Endothelial cell of umbilical vein (primary cell): Measurements from ENCODE around the gene LIPM. TPM values are rescaled to one million over a fixed set of nuclear protein-coding genes. Genes with fewer than 3 reads are reported as not detected.

Experiments
- BruUV-seq: library from RNA; stranded (reverse); fragments of 400-500 nt; replicated peaks from 2 replicates; lab custom pipeline; 2021; lab: Mats Ljungman, UMichigan
- CTCF ChIA-PET: fragments of 300-600, 350-600 bp; sonication (Branson Sonifier 250); formaldehyde crosslinking; loops from one replicate; lab custom pipeline; 2021; ENCODE audit warnings: antibody characterized with exemption, inconsistent platforms; lab: Charles Lee
- POLR2A ChIA-PET: fragments of 300-600, 350-600 bp; sonication (Branson Sonifier 250); formaldehyde crosslinking; loops from one replicate; lab custom pipeline; 2021; ENCODE audit warnings: antibody characterized with exemption, inconsistent platforms; lab: Charles Lee
- DNase-seq: peaks from one replicate; pipeline ENCODE4 v3.0.0-alpha.2; 2011; ENCODE audit warnings: low read depth, low spot score
- FAIRE-seq: peaks from 2 replicates; lab custom pipeline; 2011; peaks lifted over from hg19 to GRCh38; lab: Jason Lieb, UNC
- H2AFZ ChIP-seq: 2 replicates; pipeline ENCODE4 v1.6.0; 2012; ENCODE audit warnings: low read depth, low read length, control low read depth, inconsistent platforms
- H3K27ac ChIP-seq: 2 replicates; pipeline ENCODE4 v1.5.1; 2011; ENCODE audit warnings: low read depth, mild to moderate bottlenecking, control low read depth, low read length, moderate library complexity; ENCODE audit not compliant: insufficient read depth
- H3K27me3 ChIP-seq, 2 experiments: 2 replicates each; pipeline versions ENCODE4 v1.6.0 to v1.6.1; 2011; ENCODE audit warnings: low read length in 2 of 2, mixed read lengths in 1 of 2; ENCODE audit not compliant: control insufficient read depth in 2 of 2, insufficient read depth in 2 of 2
- H3K36me3 ChIP-seq, 2 experiments: 2 replicates in 1 of 2; 3 replicates in 1 of 2; pipeline ENCODE4 v1.5.1; 2011; ENCODE audit warnings: low read length in 2 of 2, mild to moderate bottlenecking in 1 of 2, moderate library complexity in 1 of 2; ENCODE audit not compliant: control insufficient read depth in 2 of 2, insufficient read depth in 2 of 2; ENCODE audit errors: extremely low read depth in 1 of 2
- H3K4me1 ChIP-seq: 3 replicates; pipeline ENCODE4 v1.5.1; 2011; ENCODE audit warnings: mild to moderate bottlenecking, low read length; ENCODE audit not compliant: control insufficient read depth, insufficient read depth; ENCODE audit errors: extremely low read depth
- H3K4me2 ChIP-seq: 2 replicates; pipeline ENCODE4 v1.6.1; 2011; ENCODE audit warnings: low read length, control low read depth, mixed read lengths; ENCODE audit not compliant: insufficient read depth
- H3K4me3 ChIP-seq, 3 experiments: fragments of 200-600 bp in 1 of 3; sonication (generic), shearing (Covaris generic) in 1 of 3; replicated peaks in 1 of 3; 2 replicates each; pipeline ENCODE4 v1.5.1; 2011 to 2016; ENCODE audit warnings: control low read depth in 3 of 3, low read length in 3 of 3, mild to moderate bottlenecking in 2 of 3, inconsistent platforms in 1 of 3, low read depth in 1 of 3, moderate library complexity in 1 of 3; ENCODE audit not compliant: insufficient read depth in 1 of 3
- H3K79me2 ChIP-seq: 2 replicates; pipeline ENCODE4 v1.6.0; 2012; ENCODE audit warnings: low read length, inconsistent platforms; ENCODE audit not compliant: control insufficient read depth, insufficient read depth
- H3K9ac ChIP-seq: replicated peaks from 2 replicates; pipeline ENCODE3; 2011; ENCODE audit warnings: low read length, control low read depth; ENCODE audit not compliant: insufficient read depth; ENCODE audit errors: extremely low read depth
- H3K9me1 ChIP-seq: replicated peaks from 3 replicates; pipeline ENCODE4 v1.6.0; 2011; ENCODE audit warnings: mild to moderate bottlenecking, low read length; ENCODE audit not compliant: control insufficient read depth, insufficient read depth; ENCODE audit errors: extremely low read depth
- H3K9me3 ChIP-seq: replicated peaks from 2 replicates; pipeline ENCODE4 v1.5.1; 2012; ENCODE audit warnings: low read length, inconsistent platforms; ENCODE audit not compliant: control insufficient read depth, insufficient read depth
- H4K20me1 ChIP-seq: replicated peaks from 2 replicates; pipeline ENCODE3; 2011; ENCODE audit warnings: mild to moderate bottlenecking, low read length; ENCODE audit not compliant: control insufficient read depth, insufficient read depth; ENCODE audit errors: extremely low read depth
- EZH2 ChIP-seq: IDR thresholded peaks from 2 replicates; pipeline ENCODE4 v1.6.1; 2012; ENCODE audit warnings: borderline replicate concordance, low read depth, mild to moderate bottlenecking, moderate library complexity, low read length, inconsistent platforms; ENCODE audit not compliant: severe bottlenecking
- FOS ChIP-seq: IDR thresholded peaks from 2 replicates; pipeline ENCODE4 v1.6.1; 2011; ENCODE audit warnings: mild to moderate bottlenecking, low read length, moderate library complexity, borderline replicate concordance; ENCODE audit not compliant: insufficient read depth
- GATA2 ChIP-seq: IDR thresholded peaks from 2 replicates; pipeline ENCODE4 v1.7.0; 2011; ENCODE audit warnings: low read depth, mild to moderate bottlenecking, moderate library complexity, mixed read lengths, low read length; ENCODE audit not compliant: insufficient read length, insufficient read depth
- JUN ChIP-seq: IDR thresholded peaks from 2 replicates; pipeline ENCODE4 v1.6.1; 2011; ENCODE audit warnings: borderline replicate concordance, low read depth; ENCODE audit not compliant: insufficient read length, insufficient read depth
- MYC ChIP-seq: IDR thresholded peaks from one replicate; pipeline ENCODE4 v1.6.1; 2011; ENCODE audit warnings: mild to moderate bottlenecking, low read depth, low read length
- POLR2A ChIP-seq: IDR thresholded peaks from 2 replicates; pipeline ENCODE4 v1.6.1; 2012; ENCODE audit warnings: low read depth, mild to moderate bottlenecking, control low read depth, low read length
- POLR2AphosphoS5 ChIP-seq: IDR thresholded peaks from 2 replicates; pipeline ENCODE4 v1.6.1; 2012; ENCODE audit warnings: low read depth, mild to moderate bottlenecking, control low read depth, low read length, moderate library complexity; ENCODE audit not compliant: insufficient read depth
- dilution Hi-C: fragments of 300-500 bp; cut with MboI; formaldehyde crosslinking; loops from one replicate; pipeline ENCODE4 v1.15.0; 2019; ENCODE audit warnings: low sequenced_read_pairs; ENCODE audit not compliant: extremely low pct_ligation_motif_present
- intact Hi-C: fragments of 100-400 bp; cut with micrococcal nuclease; formaldehyde crosslinking; loops from one replicate; pipeline ENCODE4 v1.10.0; 2022
- polyA plus RNA-seq, 4 experiments: library from polyadenylated mRNA; depleted of rRNA in 3 of 4; stranded (reverse) in 3 of 4; unstranded in 1 of 4; fragments of >200 nt; gene quantifications; 2 replicates each; pipeline versions ENCODE4 v1.2.1 to v1.2.3, GENCODE V29; 2011 to 2012; ENCODE audit warnings: missing spikeins in 1 of 4
- total RNA-seq: library from RNA; stranded (reverse); gene quantifications from 2 replicates; pipeline ENCODE4 v1.2.3, GENCODE V29; 2021
- TF ChIP-seq, protein P1 (sequence below): IDR thresholded peaks from 2 replicates; pipeline ENCODE4 v1.6.1; 2011; ENCODE audit not compliant: insufficient read depth, insufficient read length
- TF ChIP-seq, protein P2 (sequence below), 2 donors: IDR thresholded peaks; 1 replicate in 1 of 2; 2 replicates in 1 of 2; pipeline ENCODE4 v1.5.1; 2011; ENCODE audit warnings: low read length in 2 of 2, mild to moderate bottlenecking in 2 of 2, moderate library complexity in 2 of 2, control low read depth in 1 of 2, inconsistent platforms in 1 of 2, low read depth in 1 of 2; ENCODE audit not compliant: insufficient read depth in 1 of 2; ENCODE audit errors: extremely low read depth in 1 of 2

The LIPM gene
- total and polyA plus RNA-seq, 2 donors (not counting 3 experiments of a cell fraction or from before 2014, with no cell fraction given) = not detected

DNA sequence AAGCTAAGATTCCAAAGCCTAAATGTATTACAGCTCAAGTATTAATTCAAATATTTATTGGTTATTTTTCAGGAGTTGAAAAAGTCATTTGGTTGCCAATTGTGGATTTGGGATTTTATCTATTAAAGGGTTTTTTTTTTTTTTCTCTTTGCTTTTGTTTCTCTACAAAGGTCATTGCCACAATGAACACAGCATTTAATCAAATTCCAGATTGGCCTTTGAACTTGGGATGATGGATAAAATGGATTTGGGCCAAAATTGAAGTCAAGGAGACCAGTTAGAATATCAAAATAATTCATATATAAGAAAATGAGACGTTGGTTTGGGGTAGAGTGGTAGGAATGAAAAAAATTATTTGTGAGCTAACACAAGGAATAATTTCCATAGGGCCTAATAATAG is 33.1 kb upstream of the LIPM start:
- no peaks in the 10 kb centered on the region for H4K20me1 ChIP-seq
- no peaks in the 10 kb centered on the region for H3K4me1 ChIP-seq
- FAIRE-seq = no peak
- DNase-seq = no peak
- H3K36me3 ChIP-seq = no peaks in the 10 kb centered on the region
- H3K27ac ChIP-seq = no peak overlapping the region
- intact Hi-C loops (no loop called here), dilution Hi-C loops (no loop called here)
- CTCF ChIA-PET = interaction anchor here (0.7 to 1.6 kb wide), 4 partner anchors 29 to 227 kb away, joined by 3 to 4 read pairs (median 4); no protein-coding TSS in a partner anchor
- TF ChIP-seq GATA2 = no peak
- TF ChIP-seq, protein P1, sequence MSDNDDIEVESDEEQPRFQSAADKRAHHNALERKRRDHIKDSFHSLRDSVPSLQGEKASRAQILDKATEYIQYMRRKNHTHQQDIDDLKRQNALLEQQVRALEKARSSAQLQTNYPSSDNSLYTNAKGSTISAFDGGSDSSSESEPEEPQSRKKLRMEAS = no peak
- no peak for TF ChIP-seq MYC
- TF ChIP-seq, protein P2, sequence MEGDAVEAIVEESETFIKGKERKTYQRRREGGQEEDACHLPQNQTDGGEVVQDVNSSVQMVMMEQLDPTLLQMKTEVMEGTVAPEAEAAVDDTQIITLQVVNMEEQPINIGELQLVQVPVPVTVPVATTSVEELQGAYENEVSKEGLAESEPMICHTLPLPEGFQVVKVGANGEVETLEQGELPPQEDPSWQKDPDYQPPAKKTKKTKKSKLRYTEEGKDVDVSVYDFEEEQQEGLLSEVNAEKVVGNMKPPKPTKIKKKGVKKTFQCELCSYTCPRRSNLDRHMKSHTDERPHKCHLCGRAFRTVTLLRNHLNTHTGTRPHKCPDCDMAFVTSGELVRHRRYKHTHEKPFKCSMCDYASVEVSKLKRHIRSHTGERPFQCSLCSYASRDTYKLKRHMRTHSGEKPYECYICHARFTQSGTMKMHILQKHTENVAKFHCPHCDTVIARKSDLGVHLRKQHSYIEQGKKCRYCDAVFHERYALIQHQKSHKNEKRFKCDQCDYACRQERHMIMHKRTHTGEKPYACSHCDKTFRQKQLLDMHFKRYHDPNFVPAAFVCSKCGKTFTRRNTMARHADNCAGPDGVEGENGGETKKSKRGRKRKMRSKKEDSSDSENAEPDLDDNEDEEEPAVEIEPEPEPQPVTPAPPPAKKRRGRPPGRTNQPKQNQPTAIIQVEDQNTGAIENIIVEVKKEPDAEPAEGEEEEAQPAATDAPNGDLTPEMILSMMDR (IDR thresholded peaks at IDR 0.05; ENCODE audit: extremely low read depth in 1 of 2, insufficient read depth in 1 of 2, low read depth in 1 of 2, low read length in 2 of 2) = no peak
- TF ChIP-seq JUN = no peak
- no peak for TF ChIP-seq EZH2
- no peak for TF ChIP-seq POLR2A
- no peak for TF ChIP-seq POLR2AphosphoS5
- TF ChIP-seq FOS = no peak
- H3K27me3 ChIP-seq = no peaks in the 10 kb centered on the region
- no peaks in the 10 kb centered on the region for H3K79me2 ChIP-seq
- H3K9ac ChIP-seq = no peak overlapping the region
- H3K9me1 ChIP-seq = no peaks in the 10 kb centered on the region
- H2AFZ ChIP-seq = no peak overlapping the region
- H3K4me3 ChIP-seq = no peak overlapping the region
- H3K9me3 ChIP-seq = no peaks in the 10 kb centered on the region
- POLR2A ChIA-PET = no interaction called here
- BruUV-seq = no TSS peak
- H3K4me2 ChIP-seq = no peak overlapping the region
